H9 (cell line): ENCODE measurements around the gene MAP9. TPM values are rescaled to one million over a fixed set of nuclear protein-coding genes. Genes with fewer than 3 reads are reported as not detected.

Experiments used
- DNase-seq: peaks from one replicate; pipeline ENCODE4 v3.0.0-alpha.2; 2017
- H2AFZ ChIP-seq: one replicate; pipeline ENCODE4 v1.6.1; 2013; ENCODE audit warnings: mild to moderate bottlenecking, low read length, control low read depth, moderate library complexity
- H2AK5ac ChIP-seq: 2 replicates; pipeline ENCODE4 v1.6.1; 2013; ENCODE audit warnings: low read length, control low read depth, mixed read lengths; ENCODE audit not compliant: insufficient read length
- H2BK120ac ChIP-seq: one replicate; pipeline ENCODE4 v1.6.1; 2013; ENCODE audit warnings: low read depth, mild to moderate bottlenecking, low read length, control low read depth, inconsistent platforms; ENCODE audit not compliant: poor library complexity, severe bottlenecking
- H2BK12ac ChIP-seq: 2 replicates; pipeline ENCODE4 v1.6.1; 2013; ENCODE audit warnings: low read length, control low read depth, mixed read lengths, low read depth; ENCODE audit not compliant: insufficient read length
- H2BK15ac ChIP-seq: 2 replicates; pipeline ENCODE4 v1.6.1; 2013; ENCODE audit warnings: low read depth, low read length, control low read depth
- H2BK20ac ChIP-seq: one replicate; pipeline ENCODE4 v1.6.1; 2013; ENCODE audit warnings: low read depth, mild to moderate bottlenecking, low read length, control low read depth, inconsistent platforms; ENCODE audit not compliant: poor library complexity, severe bottlenecking
- H2BK5ac ChIP-seq: 2 replicates; pipeline ENCODE4 v1.6.1; 2013; ENCODE audit warnings: low read length, control low read depth, mixed read lengths; ENCODE audit not compliant: insufficient read length
- H3K14ac ChIP-seq: 2 replicates; pipeline ENCODE4 v1.6.1; 2013; ENCODE audit warnings: low read length, control low read depth; ENCODE audit not compliant: insufficient read depth
- H3K18ac ChIP-seq: 2 replicates; pipeline ENCODE4 v1.6.1; 2013; ENCODE audit warnings: low read depth, mild to moderate bottlenecking, mixed read lengths, low read length, control low read depth; ENCODE audit not compliant: insufficient read length
- H3K23ac ChIP-seq: 2 replicates; pipeline ENCODE4 v1.6.1; 2013; ENCODE audit warnings: low read length, control low read depth, mixed read lengths, low read depth; ENCODE audit not compliant: insufficient read length
- H3K23me2 ChIP-seq: 2 replicates; pipeline ENCODE4 v1.6.1; 2013; ENCODE audit warnings: low read depth, mild to moderate bottlenecking, mixed read lengths, low read length, control low read depth; ENCODE audit not compliant: insufficient read length, poor library complexity, severe bottlenecking
- H3K27ac ChIP-seq: 2 replicates; pipeline ENCODE4 v1.5.1; 2013; ENCODE audit warnings: low read length, control low read depth, mixed read lengths, low read depth; ENCODE audit not compliant: insufficient read length
- H3K27me3 ChIP-seq: 2 replicates; pipeline ENCODE4 v1.6.1; 2013; ENCODE audit warnings: low read length, control low read depth, inconsistent platforms; ENCODE audit not compliant: insufficient read depth
- H3K4ac ChIP-seq: 2 replicates; pipeline ENCODE4 v1.6.1; 2013; ENCODE audit warnings: low read depth, mild to moderate bottlenecking, control low read depth, inconsistent platforms, low read length, moderate library complexity
- H3K4me1 ChIP-seq: 2 replicates; pipeline ENCODE4 v1.6.1; 2013; ENCODE audit warnings: low read length, control low read depth, inconsistent platforms; ENCODE audit not compliant: insufficient read depth
- H3K4me2 ChIP-seq: 2 replicates; pipeline ENCODE4 v1.6.1; 2013; ENCODE audit warnings: low read length, control low read depth, mixed read lengths; ENCODE audit not compliant: insufficient read length, insufficient read depth
- H3K56ac ChIP-seq: 2 replicates; pipeline ENCODE4 v1.6.1; 2013; ENCODE audit warnings: low read depth, mild to moderate bottlenecking, mixed read lengths, low read length, control low read depth; ENCODE audit not compliant: insufficient read length
- H3K79me1 ChIP-seq: 2 replicates; pipeline ENCODE4 v1.6.1; 2013; ENCODE audit warnings: low read depth, mild to moderate bottlenecking, moderate library complexity, low read length, control low read depth, inconsistent platforms; ENCODE audit not compliant: insufficient read depth, poor library complexity, severe bottlenecking
- H3K79me2 ChIP-seq: 2 replicates; pipeline ENCODE4 v1.6.1; 2013; ENCODE audit warnings: low read length, control low read depth, inconsistent platforms; ENCODE audit not compliant: insufficient read depth
- H3K9ac ChIP-seq: 2 replicates; pipeline ENCODE4 v1.6.1; 2013; ENCODE audit warnings: low read length, control low read depth, mixed read lengths; ENCODE audit not compliant: insufficient read length; ENCODE audit errors: extremely low read depth
- H3K9me3 ChIP-seq: one replicate; pipeline ENCODE4 v1.6.1; 2013; ENCODE audit warnings: low read depth, low read length, inconsistent platforms; ENCODE audit not compliant: control insufficient read depth
- H3T11ph ChIP-seq: one replicate; pipeline ENCODE4 v1.6.1; 2013; ENCODE audit warnings: mild to moderate bottlenecking, low read length, control low read depth, inconsistent platforms
- H4K20me1 ChIP-seq: one replicate; pipeline ENCODE4 v1.6.1; 2013; ENCODE audit not compliant: control insufficient read depth, insufficient read length, insufficient read depth
- H4K5ac ChIP-seq: 2 replicates; pipeline ENCODE4 v1.6.1; 2013; ENCODE audit warnings: low read depth, mild to moderate bottlenecking, mixed read lengths, low read length, control low read depth; ENCODE audit not compliant: insufficient read length
- H4K8ac ChIP-seq: replicated peaks from 2 replicates; pipeline ENCODE4 v1.6.1; 2013; ENCODE audit warnings: low read length, control low read depth, mixed read lengths, low read depth; ENCODE audit not compliant: insufficient read length
- H4K91ac ChIP-seq: 2 replicates; pipeline ENCODE4 v1.6.1; 2013; ENCODE audit warnings: low read depth, mild to moderate bottlenecking, moderate library complexity, mixed read lengths, low read length, control low read depth; ENCODE audit not compliant: insufficient read length
- H3K27ac Mint-ChIP-seq, 3 experiments: 2 replicates in 2 of 3; 3 replicates in 1 of 3; pipeline ENCODE4 v1.8.0; 2020 to 2021; ENCODE audit warnings: mixed read lengths in 3 of 3, mild to moderate bottlenecking in 1 of 3, moderate library complexity in 1 of 3
- H3K27me3 Mint-ChIP-seq: 2 replicates; pipeline ENCODE4 v1.8.0; 2021; ENCODE audit warnings: low read depth, mild to moderate bottlenecking, moderate library complexity, mixed read lengths
- H3K36me3 Mint-ChIP-seq, 3 experiments: 2 replicates in 2 of 3; 3 replicates in 1 of 3; pipeline ENCODE4 v1.8.0; 2020 to 2021; ENCODE audit warnings: low read depth in 3 of 3, mixed read lengths in 3 of 3; ENCODE audit not compliant: insufficient read depth in 1 of 3
- H3K4me1 Mint-ChIP-seq, 2 experiments: 2 replicates each; pipeline ENCODE4 v1.8.0; 2020; ENCODE audit warnings: mixed read lengths in 2 of 2
- H3K4me3 Mint-ChIP-seq, 2 experiments: 2 replicates in 1 of 2; 3 replicates in 1 of 2; pipeline ENCODE4 v1.8.0; 2020 to 2021; ENCODE audit warnings: mild to moderate bottlenecking in 2 of 2, mixed read lengths in 2 of 2, moderate library complexity in 1 of 2
- H3K9me3 Mint-ChIP-seq, 2 experiments: 2 replicates in 1 of 2; 3 replicates in 1 of 2; pipeline ENCODE4 v1.8.0; 2020; ENCODE audit warnings: mild to moderate bottlenecking in 2 of 2, mixed read lengths in 2 of 2, moderate library complexity in 1 of 2
- CTCF ChIP-seq: fragments of 200-600 bp; sonication (generic); conservative IDR thresholded peaks from 3 replicates; pipeline ENCODE4 v1.8.0; 2021; ENCODE audit warnings: antibody characterized with exemption, mild to moderate bottlenecking
- WGBS: extraction: QIAGEN DNeasy Blood & Tissue Kit; methylation state at CpG from one replicate; pipeline ENCODE4 v1.1.7; 2013; ENCODE audit warnings: missing lambda C conversion rate, low lambda C conversion rate, mixed read lengths; ENCODE audit not compliant: insufficient read length; ENCODE audit errors: extremely low coverage; 5-methylcytosine and 5-hydroxymethylcytosine counted together
- total RNA-seq: library from RNA; stranded (reverse); gene quantifications from 2 replicates; pipeline ENCODE4 v1.2.1, GENCODE V29; 2021

Gene MAP9
- total RNA-seq, 1 experiment from 2014 or later, result 15.4 TPM

DNA sequence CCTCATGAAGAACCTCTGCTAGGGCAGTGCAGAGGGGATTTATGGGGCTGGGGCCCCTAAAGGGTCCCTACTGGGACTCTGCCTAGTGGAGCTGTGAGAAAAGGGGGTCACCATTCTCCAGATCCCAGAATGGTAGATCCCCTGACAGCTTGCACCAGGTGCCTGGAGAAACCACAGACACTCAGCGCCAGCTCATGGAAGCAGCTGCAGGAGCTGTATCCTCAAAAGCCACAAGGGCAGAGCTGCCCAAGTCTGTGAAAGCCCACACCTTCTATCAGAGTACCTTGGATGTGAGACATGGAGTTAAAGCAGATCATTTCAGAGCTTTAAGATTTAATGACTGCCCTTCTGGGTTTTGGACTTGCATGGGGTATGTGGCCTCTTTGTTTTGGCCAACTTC is 38.6 kb downstream of the MAP9 start:
- no peaks in the 10 kb centered on the region for H3K27me3 Mint-ChIP-seq
- no peak for TF ChIP-seq CTCF
- H3K36me3 Mint-ChIP-seq, result peaks cover 4 to 28% (median 15%) of the 10 kb centered on the region in 3 experiments; a peak in 5 of 7 replicates

More for the DNA sequence above, 38.6 kb downstream of the MAP9 start:
- no peaks in the 10 kb centered on the region for H3K79me1 ChIP-seq
- H4K8ac ChIP-seq, result no peak overlapping the region
- H3K18ac ChIP-seq, result no peak overlapping the region
- H3K79me2 ChIP-seq, result no peaks in the 10 kb centered on the region
- H3K56ac ChIP-seq, result no peak overlapping the region
- H3K9me3 ChIP-seq, result no peaks in the 10 kb centered on the region
- no peak overlapping the region for H3K23ac ChIP-seq
- no peak overlapping the region for H3K4me2 ChIP-seq
- no peak overlapping the region for H3K14ac ChIP-seq
- no peak overlapping the region for H3K4me3 Mint-ChIP-seq
- H3K9ac ChIP-seq, result no peak overlapping the region
- no peak for DNase-seq
- H3K4ac ChIP-seq, result no peak overlapping the region
- no peaks in the 10 kb centered on the region for H3K23me2 ChIP-seq
- no peaks in the 10 kb centered on the region for H3K27me3 ChIP-seq
- no peak overlapping the region for H3K27ac Mint-ChIP-seq
- no peak overlapping the region for H2BK5ac ChIP-seq
- no peak overlapping the region for H2BK20ac ChIP-seq
- H3K4me1 Mint-ChIP-seq, result no peaks in the 10 kb centered on the region
- no CpG with 5 or more reads among the region's 1 CpG for WGBS
- H2BK12ac ChIP-seq, result no peak overlapping the region
- no peak overlapping the region for H2AK5ac ChIP-seq
- H3K9me3 Mint-ChIP-seq, result peaks cover 17 to 25% of the 10 kb centered on the region in 2 experiments
- no peak overlapping the region for H3T11ph ChIP-seq
- H4K20me1 ChIP-seq, result no peaks in the 10 kb centered on the region
- no peak overlapping the region for H4K91ac ChIP-seq
- H4K5ac ChIP-seq, result no peak overlapping the region
- H3K27ac ChIP-seq, result no peak overlapping the region
- H2AFZ ChIP-seq, result no peak overlapping the region
- H3K4me1 ChIP-seq, result no peaks in the 10 kb centered on the region
- no peak overlapping the region for H2BK120ac ChIP-seq
- no peak overlapping the region for H2BK15ac ChIP-seq
